Keratinocyte (primary cell): Measurements from ENCODE around the gene OSBPL10. TPM values are rescaled to one million over a fixed set of nuclear protein-coding genes. Genes with fewer than 3 reads are reported as not detected.

Experiments
- DNase-seq: peaks from one replicate; pipeline ENCODE4 v3.0.0-alpha.2; 2011; ENCODE audit warnings: low read depth, missing footprints, low spot score
- FAIRE-seq: peaks from 2 replicates; lab custom pipeline; 2011; peaks lifted over from hg19 to GRCh38; lab: Jason Lieb, UNC
- H2AFZ ChIP-seq: 2 replicates; pipeline ENCODE4 v1.6.0; 2012; ENCODE audit warnings: low read length, control low read depth, inconsistent platforms; ENCODE audit not compliant: control insufficient read depth
- H3K27ac ChIP-seq: 2 replicates; pipeline ENCODE4 v1.5.1; 2011; ENCODE audit warnings: low read length; ENCODE audit not compliant: control insufficient read depth, insufficient read depth
- H3K27me3 ChIP-seq: 3 replicates; pipeline ENCODE4 v1.6.0; 2011; ENCODE audit warnings: low read length; ENCODE audit not compliant: control insufficient read depth, insufficient read depth; ENCODE audit errors: extremely low read depth
- H3K36me3 ChIP-seq, 2 experiments: 2 replicates in 1 of 2; 3 replicates in 1 of 2; pipeline ENCODE4 v1.5.1; 2011; ENCODE audit warnings: low read length in 2 of 2, mild to moderate bottlenecking in 1 of 2; ENCODE audit not compliant: control insufficient read depth in 2 of 2, insufficient read depth in 2 of 2; ENCODE audit errors: extremely low read depth in 1 of 2
- H3K4me1 ChIP-seq: 3 replicates; pipeline ENCODE4 v1.5.1; 2011; ENCODE audit warnings: low read length; ENCODE audit not compliant: control insufficient read depth, insufficient read depth; ENCODE audit errors: extremely low read depth
- H3K4me2 ChIP-seq: 3 replicates; pipeline ENCODE4 v1.6.0; 2011; ENCODE audit warnings: low read depth, low read length; ENCODE audit not compliant: control insufficient read depth, insufficient read depth; ENCODE audit errors: extremely low read depth
- H3K4me3 ChIP-seq, 3 experiments: fragments of 200-600 bp in 1 of 3; sonication (generic) in 1 of 3; 2 replicates in 2 of 3; 3 replicates in 1 of 3; pipeline ENCODE4 v1.5.1; 2011 to 2016; ENCODE audit warnings: low read length in 3 of 3, mild to moderate bottlenecking in 3 of 3, control low read depth in 2 of 3, inconsistent platforms in 1 of 3, low read depth in 1 of 3, mixed read lengths in 1 of 3, mixed run types in 1 of 3, moderate library complexity in 1 of 3; ENCODE audit not compliant: control insufficient read depth in 2 of 3, insufficient read depth in 2 of 3; ENCODE audit errors: extremely low read depth in 1 of 3
- H3K79me2 ChIP-seq: 2 replicates; pipeline ENCODE4 v1.6.0; 2012; ENCODE audit warnings: low read length; ENCODE audit not compliant: control insufficient read depth, insufficient read depth
- H3K9ac ChIP-seq: 3 replicates; pipeline ENCODE4 v1.6.0; 2011; ENCODE audit warnings: low read length; ENCODE audit not compliant: control insufficient read depth, insufficient read depth; ENCODE audit errors: extremely low read depth
- H3K9me1 ChIP-seq: 3 replicates; pipeline ENCODE4 v1.6.0; 2011; ENCODE audit warnings: low read length; ENCODE audit not compliant: control insufficient read depth, insufficient read depth; ENCODE audit errors: extremely low read depth
- H3K9me3 ChIP-seq: 2 replicates; pipeline ENCODE4 v1.5.1; 2012; ENCODE audit warnings: low read depth, low read length; ENCODE audit not compliant: control insufficient read depth
- H4K20me1 ChIP-seq: 3 replicates; pipeline ENCODE4 v1.6.0; 2011; ENCODE audit warnings: low read length; ENCODE audit not compliant: control insufficient read depth, insufficient read depth; ENCODE audit errors: extremely low read depth
- EZH2 ChIP-seq: IDR thresholded peaks from one replicate; pipeline ENCODE4 v1.6.1; 2012; ENCODE audit warnings: inconsistent platforms, mild to moderate bottlenecking, low read length, moderate library complexity
- dilution Hi-C: fragments of 300-500 bp; cut with MboI; formaldehyde crosslinking; loops from one replicate; pipeline ENCODE4 v1.7.0; 2020; ENCODE audit warnings: low sequenced_read_pairs; ENCODE audit not compliant: extremely low pct_ligation_motif_present
- polyA plus RNA-seq, 5 experiments: library from polyadenylated mRNA; depleted of rRNA in 3 of 5; stranded (reverse) in 3 of 5; stranded (forward) in 1 of 5; unstranded in 1 of 5; fragments of >200 nt; gene quantifications; 1 replicate in 1 of 5; 2 replicates in 3 of 5; 3 replicates in 1 of 5; pipeline versions ENCODE4 v1.2.1 to v1.2.3, GENCODE V29; 2011 to 2012; ENCODE audit warnings: missing spikeins in 2 of 5, low read depth in 1 of 5, low replicate concordance in 1 of 5
- TF ChIP-seq, protein P1 (sequence below), 3 experiments: IDR thresholded peaks in 1 of 3; conservative IDR thresholded peaks in 1 of 3; optimal IDR thresholded peaks in 1 of 3; 2 replicates in 2 of 3; 3 replicates in 1 of 3; pipeline versions ENCODE3 to v1.5.1; 2011; ENCODE audit warnings: low read length in 3 of 3, mild to moderate bottlenecking in 3 of 3, moderate library complexity in 2 of 3, control low read depth in 1 of 3, inconsistent platforms in 1 of 3; ENCODE audit not compliant: insufficient read depth in 2 of 3; ENCODE audit errors: extremely low read depth in 1 of 3

The OSBPL10 gene
- polyA plus RNA-seq, 1 donor (not counting 4 experiments of a cell fraction or from before 2014, with no cell fraction given), result 50.1 TPM

DNA sequence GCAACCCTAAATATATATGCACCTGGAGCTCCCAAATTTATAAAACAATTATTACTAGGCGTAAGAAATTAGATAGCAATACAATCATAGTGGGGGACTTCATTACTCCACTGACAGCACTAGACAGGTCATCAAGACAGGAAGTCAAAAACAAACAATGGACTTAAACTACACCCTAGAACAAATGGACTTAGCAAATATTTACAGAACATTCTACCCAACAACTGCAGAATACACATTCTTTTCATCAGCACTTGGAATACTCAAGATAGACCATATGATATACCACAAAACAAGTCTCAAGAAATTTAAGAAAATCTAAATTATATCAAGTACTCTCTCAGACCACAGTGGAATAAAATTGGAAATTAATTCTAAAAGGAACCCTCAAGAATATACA lies 201.5 kb downstream of the OSBPL10 start:
- no peak for FAIRE-seq
- Histone ChIP-seq H3K79me2 (peaks cover 60% of the 10 kb centered on the region), H3K4me2 (no peak overlapping the region), H3K9me3 (no peaks in the 10 kb centered on the region), H3K36me3 (peaks cover 0 to 4% of the 10 kb centered on the region in 2 experiments), H2AFZ (no peak overlapping the region), H3K27ac (no peak overlapping the region), H3K4me3 (no peak overlapping the region), H3K4me1 (peaks cover 18% of the 10 kb centered on the region), H3K9me1 (peaks cover 3% of the 10 kb centered on the region), H4K20me1 (no peaks in the 10 kb centered on the region), H3K27me3 (no peaks in the 10 kb centered on the region), H3K9ac (no peak overlapping the region)
- dilution Hi-C loops, result no loop called here
- TF ChIP-seq, protein P1, sequence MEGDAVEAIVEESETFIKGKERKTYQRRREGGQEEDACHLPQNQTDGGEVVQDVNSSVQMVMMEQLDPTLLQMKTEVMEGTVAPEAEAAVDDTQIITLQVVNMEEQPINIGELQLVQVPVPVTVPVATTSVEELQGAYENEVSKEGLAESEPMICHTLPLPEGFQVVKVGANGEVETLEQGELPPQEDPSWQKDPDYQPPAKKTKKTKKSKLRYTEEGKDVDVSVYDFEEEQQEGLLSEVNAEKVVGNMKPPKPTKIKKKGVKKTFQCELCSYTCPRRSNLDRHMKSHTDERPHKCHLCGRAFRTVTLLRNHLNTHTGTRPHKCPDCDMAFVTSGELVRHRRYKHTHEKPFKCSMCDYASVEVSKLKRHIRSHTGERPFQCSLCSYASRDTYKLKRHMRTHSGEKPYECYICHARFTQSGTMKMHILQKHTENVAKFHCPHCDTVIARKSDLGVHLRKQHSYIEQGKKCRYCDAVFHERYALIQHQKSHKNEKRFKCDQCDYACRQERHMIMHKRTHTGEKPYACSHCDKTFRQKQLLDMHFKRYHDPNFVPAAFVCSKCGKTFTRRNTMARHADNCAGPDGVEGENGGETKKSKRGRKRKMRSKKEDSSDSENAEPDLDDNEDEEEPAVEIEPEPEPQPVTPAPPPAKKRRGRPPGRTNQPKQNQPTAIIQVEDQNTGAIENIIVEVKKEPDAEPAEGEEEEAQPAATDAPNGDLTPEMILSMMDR (optimal IDR thresholded peaks at IDR 0.05 in 1 of 3, IDR thresholded peaks at IDR 0.05 in 1 of 3, conservative IDR thresholded peaks at IDR 0.05 in 1 of 3; ENCODE audit: extremely low read depth in 1 of 3, insufficient read depth in 2 of 3, low read length in 3 of 3), result no peak
- TF ChIP-seq EZH2, result no peak
- no peak for DNase-seq

DNA sequence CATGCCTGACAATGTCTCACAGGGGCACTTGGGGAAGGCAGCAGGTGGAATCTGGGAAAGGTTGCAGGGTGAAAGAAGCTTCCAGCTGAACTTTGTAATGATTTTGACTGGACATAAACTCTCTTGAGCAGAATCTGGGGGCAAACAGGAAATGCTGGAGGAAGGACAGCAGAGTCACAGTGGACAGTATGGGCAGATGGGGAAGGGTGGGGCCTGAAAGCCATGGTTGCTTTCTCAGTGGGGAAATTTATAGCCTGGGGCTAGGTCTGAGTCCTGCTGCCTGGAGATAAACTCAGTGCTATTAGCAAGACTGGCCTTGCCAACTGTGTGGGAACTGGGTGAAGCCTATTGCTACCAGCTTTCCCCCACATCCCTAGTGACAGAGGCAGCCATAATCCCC lies 203.2 kb downstream of the OSBPL10 start:
- H2AFZ ChIP-seq, result no peak overlapping the region
- FAIRE-seq (peak; percentile 29), DNase-seq (no peak)
- dilution Hi-C loops, result no loop called here
- H3K4me3 ChIP-seq, result no peak overlapping the region
- no peaks in the 10 kb centered on the region for H3K27me3 ChIP-seq
- H3K4me1 ChIP-seq, result peaks cover 18% of the 10 kb centered on the region
- H3K9me1 ChIP-seq, result peaks cover 3% of the 10 kb centered on the region
- no peaks in the 10 kb centered on the region for H4K20me1 ChIP-seq
- peaks cover 62% of the 10 kb centered on the region for H3K79me2 ChIP-seq
- no peak overlapping the region for H3K4me2 ChIP-seq
- no peak overlapping the region for H3K9ac ChIP-seq
- H3K36me3 ChIP-seq, result peaks cover 0 to 4% of the 10 kb centered on the region in 2 experiments
- TF ChIP-seq, protein P1 (optimal IDR thresholded peaks at IDR 0.05 in 1 of 3, IDR thresholded peaks at IDR 0.05 in 1 of 3, conservative IDR thresholded peaks at IDR 0.05 in 1 of 3; ENCODE audit: extremely low read depth in 1 of 3, insufficient read depth in 2 of 3, low read length in 3 of 3), result no peak
- no peak for TF ChIP-seq EZH2
- no peaks in the 10 kb centered on the region for H3K9me3 ChIP-seq
- H3K27ac ChIP-seq, result peak overlapping the region; percentile 14
